Peyer's patch (tissue), 4 donors: ENCODE measurements around the gene C9orf40. TPM values are rescaled to one million over a fixed set of nuclear protein-coding genes. Genes with fewer than 3 reads are reported as not detected.
A peak's percentile ranks its signal among the peaks of the same experiment; 100 is the strongest.

Experiments used
- DNase-seq, 3 donors: peaks; one replicate each; pipeline ENCODE4 v3.0.0-alpha.2; 2017 to 2019
- H3K27ac ChIP-seq, 4 donors: fragments of 200-600 bp; sonication (generic); one replicate each; pipeline ENCODE4 v1.5.1; 2016 to 2019
- H3K27me3 ChIP-seq, 2 donors: fragments of 200-600 bp; sonication (generic); one replicate each; pipeline ENCODE4 v1.5.1; 2019
- H3K36me3 ChIP-seq, 3 donors: fragments of 200-600 bp; sonication (generic); one replicate each; pipeline ENCODE4 v1.5.1; 2016 to 2019
- H3K4me1 ChIP-seq, 4 donors: fragments of 200-600 bp; sonication (generic); one replicate each; pipeline ENCODE4 v1.5.1; 2016 to 2019
- H3K4me3 ChIP-seq, 4 donors: fragments of 200-600 bp; sonication (generic); 1 replicate in 3 of 4; 2 replicates in 1 of 4; pipeline ENCODE4 v1.5.1; 2016 to 2019; ENCODE audit warnings: mild to moderate bottlenecking in 1 of 4
- H3K9me3 ChIP-seq, 4 donors: fragments of 200-600 bp; sonication (generic); one replicate each; pipeline ENCODE4 v1.5.1; 2016 to 2019; ENCODE audit warnings: mild to moderate bottlenecking in 1 of 4
- POLR2A ChIP-seq, 2 donors: fragments of 450-650 bp; IDR thresholded peaks; one replicate each; pipeline ENCODE4 v1.5.1; 2017; ENCODE audit warnings: antibody characterized with exemption in 2 of 2, mild to moderate bottlenecking in 2 of 2, moderate library complexity in 2 of 2
- total RNA-seq, 4 donors: library from RNA; depleted of rRNA; stranded (reverse); fragments of >200 nt; gene quantifications; one replicate each; pipeline ENCODE4 v1.1.0, GENCODE V29; 2016
- TF ChIP-seq, protein P1 (sequence below), 6 experiments: fragments of 450-650 bp in 4 of 6; fragments of 200-600 bp in 2 of 6; sonication (generic) in 1 of 6; IDR thresholded peaks; one replicate each; pipeline ENCODE4 v1.5.1; 2017 to 2019; ENCODE audit warnings: antibody characterized with exemption in 6 of 6, mild to moderate bottlenecking in 3 of 6, moderate library complexity in 1 of 6

The C9orf40 gene
- total RNA-seq, 4 donors from 2014 or later = 8.3 to 22.2 (median 9.2) TPM

DNA sequence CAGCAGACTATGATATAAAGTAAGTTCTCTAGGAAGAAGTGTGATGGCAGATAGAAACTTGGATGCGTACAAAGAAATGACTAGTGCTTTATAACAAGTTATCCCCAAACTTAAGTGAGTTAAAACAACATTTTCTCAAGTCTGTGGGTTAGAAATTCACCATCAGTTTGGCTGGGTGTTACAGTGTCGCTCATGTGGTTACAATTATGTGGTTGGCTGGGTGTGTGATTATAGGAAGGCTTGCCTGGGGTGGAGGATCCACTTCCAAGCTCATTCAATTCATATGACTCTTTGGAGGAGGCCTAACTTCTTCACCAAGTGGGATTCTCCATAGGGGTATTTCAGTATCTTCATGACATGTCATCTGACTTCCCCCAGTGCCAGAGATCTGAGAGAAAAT is 10.3 kb upstream of the C9orf40 start:
- TF ChIP-seq, protein P1, sequence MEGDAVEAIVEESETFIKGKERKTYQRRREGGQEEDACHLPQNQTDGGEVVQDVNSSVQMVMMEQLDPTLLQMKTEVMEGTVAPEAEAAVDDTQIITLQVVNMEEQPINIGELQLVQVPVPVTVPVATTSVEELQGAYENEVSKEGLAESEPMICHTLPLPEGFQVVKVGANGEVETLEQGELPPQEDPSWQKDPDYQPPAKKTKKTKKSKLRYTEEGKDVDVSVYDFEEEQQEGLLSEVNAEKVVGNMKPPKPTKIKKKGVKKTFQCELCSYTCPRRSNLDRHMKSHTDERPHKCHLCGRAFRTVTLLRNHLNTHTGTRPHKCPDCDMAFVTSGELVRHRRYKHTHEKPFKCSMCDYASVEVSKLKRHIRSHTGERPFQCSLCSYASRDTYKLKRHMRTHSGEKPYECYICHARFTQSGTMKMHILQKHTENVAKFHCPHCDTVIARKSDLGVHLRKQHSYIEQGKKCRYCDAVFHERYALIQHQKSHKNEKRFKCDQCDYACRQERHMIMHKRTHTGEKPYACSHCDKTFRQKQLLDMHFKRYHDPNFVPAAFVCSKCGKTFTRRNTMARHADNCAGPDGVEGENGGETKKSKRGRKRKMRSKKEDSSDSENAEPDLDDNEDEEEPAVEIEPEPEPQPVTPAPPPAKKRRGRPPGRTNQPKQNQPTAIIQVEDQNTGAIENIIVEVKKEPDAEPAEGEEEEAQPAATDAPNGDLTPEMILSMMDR (IDR thresholded peaks at IDR 0.05) = no peak
- no peak for TF ChIP-seq POLR2A (IDR thresholded peaks at IDR 0.05)
- no peak overlapping the region for H3K4me3 ChIP-seq
- H3K27ac ChIP-seq = no peak overlapping the region
- DNase-seq = no peak
- no peaks in the 10 kb centered on the region for H3K9me3 ChIP-seq
- H3K36me3 ChIP-seq = peaks cover 0 to 5% (median 0%) of the 10 kb centered on the region in 3 donors
- H3K4me1 ChIP-seq = no peaks in the 10 kb centered on the region
- no peaks in the 10 kb centered on the region for H3K27me3 ChIP-seq

DNA sequence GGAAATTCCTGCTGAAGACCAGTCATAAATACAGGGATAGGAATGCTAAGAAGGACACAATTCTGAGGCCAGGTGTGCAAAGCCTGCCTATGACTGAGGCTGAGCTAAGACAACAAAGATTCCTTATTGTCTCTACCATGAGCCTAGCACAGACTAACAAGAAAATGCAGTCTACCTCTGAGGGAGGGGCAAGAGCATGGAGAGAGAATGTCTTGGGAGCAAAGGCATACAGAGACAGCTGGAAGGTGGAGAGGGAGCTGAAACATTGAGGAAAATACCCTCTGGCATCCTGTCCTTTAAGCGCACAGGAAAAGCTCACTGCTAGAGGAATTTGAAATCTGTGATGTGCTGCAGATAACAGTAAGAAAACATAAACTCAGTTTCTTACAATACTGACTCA is 8.8 kb upstream of the C9orf40 start:
- no peak overlapping the region for H3K4me3 ChIP-seq
- no peaks in the 10 kb centered on the region for H3K27me3 ChIP-seq
- DNase-seq = no peak
- H3K4me1 ChIP-seq = no peaks in the 10 kb centered on the region
- no peaks in the 10 kb centered on the region for H3K9me3 ChIP-seq
- H3K36me3 ChIP-seq = peaks cover 0 to 5% (median 0%) of the 10 kb centered on the region in 3 donors
- H3K27ac ChIP-seq = no peak overlapping the region
- TF ChIP-seq POLR2A (IDR thresholded peaks at IDR 0.05) = no peak
- TF ChIP-seq, protein P1 (IDR thresholded peaks at IDR 0.05) = no peak

GRCh38 chr9:74960561-74960960 is 7.8 kb upstream of the C9orf40 start:
- no peak overlapping the region for H3K27ac ChIP-seq
- no peaks in the 10 kb centered on the region for H3K27me3 ChIP-seq
- DNase-seq = peak in 1 of 3 donors; percentile 63
- H3K9me3 ChIP-seq = no peaks in the 10 kb centered on the region
- peaks cover 0 to 5% (median 0%) of the 10 kb centered on the region in 3 donors for H3K36me3 ChIP-seq
- H3K4me3 ChIP-seq = no peak overlapping the region
- TF ChIP-seq POLR2A (IDR thresholded peaks at IDR 0.05) = no peak
- TF ChIP-seq, protein P1 (IDR thresholded peaks at IDR 0.05) = no peak
- no peaks in the 10 kb centered on the region for H3K4me1 ChIP-seq

DNA sequence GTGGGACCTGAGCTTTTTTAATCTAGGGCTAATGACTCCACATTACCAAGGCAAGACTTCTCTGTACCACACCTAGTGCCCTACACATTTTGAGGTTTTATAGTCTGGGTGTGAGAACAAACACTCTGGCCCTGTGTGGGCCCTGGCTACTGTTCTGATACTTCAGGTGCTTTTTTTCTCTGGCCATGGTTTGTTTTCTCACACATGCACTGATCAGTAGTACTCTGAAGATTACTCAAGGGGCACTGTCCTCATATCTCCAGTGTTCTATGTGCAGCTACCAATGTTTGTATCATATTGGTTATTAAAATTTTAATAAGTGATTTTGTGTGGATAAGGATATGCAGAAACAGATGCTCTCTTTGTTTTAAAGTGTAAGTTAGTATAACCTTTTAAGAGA is 5.9 kb upstream of the C9orf40 start:
- DNase-seq = no peak
- Histone ChIP-seq H3K4me3 (no peak overlapping the region), H3K27ac (no peak overlapping the region), H3K9me3 (no peaks in the 10 kb centered on the region), H3K27me3 (no peaks in the 10 kb centered on the region), H3K36me3 (peaks cover 0 to 5% (median 0%) of the 10 kb centered on the region in 3 donors), H3K4me1 (no peaks in the 10 kb centered on the region)
- TF ChIP-seq POLR2A (IDR thresholded peaks at IDR 0.05) = no peak
- TF ChIP-seq, protein P1 (IDR thresholded peaks at IDR 0.05) = no peak

DNA sequence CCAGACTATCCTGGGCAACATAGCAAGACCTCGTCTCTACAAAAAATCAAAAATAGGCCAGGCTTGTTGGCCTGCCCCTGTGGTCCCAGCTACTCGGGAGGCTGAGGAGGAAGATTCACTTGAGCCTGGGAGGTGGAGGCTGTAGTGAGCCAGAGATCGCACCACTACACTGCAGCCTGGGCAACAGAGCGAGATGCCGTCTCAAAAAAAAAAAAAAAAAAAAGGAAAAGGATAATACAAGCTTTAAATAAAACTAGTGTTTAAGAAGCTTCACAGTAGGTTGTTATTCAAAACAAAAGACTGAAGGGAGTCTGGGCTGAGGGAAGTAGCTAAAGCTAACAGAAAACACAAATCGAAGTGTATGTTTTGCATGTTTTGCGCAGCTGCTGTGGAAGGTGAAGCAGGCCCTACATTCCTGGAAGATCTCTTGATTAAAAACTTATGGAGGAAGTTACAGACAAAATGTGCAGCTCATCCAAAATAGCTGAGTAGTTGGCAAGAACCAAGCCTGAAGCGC is 581 bp upstream of the C9orf40 start:
- Histone ChIP-seq H3K4me3 (peak overlapping the region; percentile 80 to 94 (median 87)), H3K4me1 (peaks cover 0 to 9% (median 0%) of the 10 kb centered on the region in 4 donors), H3K36me3 (no peaks in the 10 kb centered on the region), H3K27ac (peak overlapping the region; percentile 95 to 98 (median 97)), H3K27me3 (no peaks in the 10 kb centered on the region), H3K9me3 (no peaks in the 10 kb centered on the region)
- no peak for TF ChIP-seq POLR2A (IDR thresholded peaks at IDR 0.05)
- TF ChIP-seq, protein P1 (IDR thresholded peaks at IDR 0.05) = no peak
- DNase-seq = no peak
